ENCODE results near the gene KIAA1217.

Gene KIAA1217

DNA sequence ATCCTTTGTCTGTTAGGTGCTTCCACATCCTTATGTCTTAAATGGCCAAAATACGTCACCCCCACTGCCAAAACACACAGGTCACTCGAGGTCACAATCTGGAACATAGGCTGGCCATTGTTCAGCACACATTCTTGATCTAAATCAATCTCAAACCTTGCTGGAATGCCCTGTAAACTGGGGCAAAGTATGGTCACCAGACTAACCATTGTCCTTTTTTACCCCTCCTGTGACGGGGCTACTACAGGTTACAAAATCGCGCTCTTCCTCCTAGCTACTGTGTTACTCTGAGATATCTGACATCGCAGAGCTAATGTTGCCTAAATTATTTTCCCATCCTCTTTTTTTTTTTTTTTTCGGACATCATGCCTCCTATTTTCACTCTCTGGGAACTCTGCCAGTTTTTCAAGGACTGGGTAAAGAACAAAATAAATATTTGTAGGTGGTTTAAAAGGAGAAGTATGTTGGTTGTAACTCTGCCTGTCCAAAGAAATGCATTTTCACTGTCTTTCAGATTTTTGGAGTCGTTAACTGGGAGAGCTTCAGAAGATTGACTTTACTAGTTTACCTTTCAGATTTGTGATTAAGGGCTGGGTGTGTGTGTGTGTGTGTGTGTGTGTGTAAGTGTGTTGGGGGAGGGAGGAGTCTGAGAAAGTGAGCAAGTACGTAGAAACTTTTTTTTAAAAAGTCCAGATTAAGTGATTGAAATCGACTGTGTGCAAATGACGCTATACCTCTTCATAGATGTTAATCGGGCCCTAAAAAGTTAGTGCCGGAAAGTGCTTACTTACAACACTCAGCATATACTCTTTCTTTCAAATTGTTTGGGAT, 942 bp upstream of the KIAA1217 start:
- DNase-seq: no peak

- no peak for DNase-seq
Measured at GRCh38 chr10:24209432-24209771, 464 bp downstream of the KIAA1217 start.

DNA sequence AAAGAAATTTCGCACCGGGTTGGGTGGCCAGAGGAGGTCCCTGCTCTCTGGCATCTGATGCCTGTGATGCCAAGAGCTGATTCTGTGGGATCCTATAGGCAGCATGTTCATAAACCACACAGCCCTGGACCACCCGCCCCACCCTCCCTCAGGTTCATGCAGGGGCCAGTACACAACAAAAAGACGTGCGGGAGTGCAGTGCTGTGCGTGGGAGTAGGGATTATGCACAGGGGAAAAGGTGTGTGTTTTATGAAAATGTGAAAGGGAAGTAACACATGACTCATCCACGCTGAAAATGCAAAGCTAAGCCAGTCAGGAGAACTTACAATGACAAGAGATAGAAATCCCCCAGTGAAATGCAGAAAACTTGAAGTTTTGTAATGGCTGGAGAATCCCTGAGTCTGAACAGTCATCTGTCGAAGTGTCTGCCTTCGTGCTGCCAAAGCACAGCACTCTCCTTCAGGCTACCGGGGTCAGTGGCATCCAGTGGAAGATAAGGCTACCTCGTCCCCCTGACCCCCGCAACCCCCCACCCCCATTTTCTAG, 1.1 kb downstream of the KIAA1217 start:
- DNase-seq: peak in 1 of 2 experiments; percentile 10

DNA sequence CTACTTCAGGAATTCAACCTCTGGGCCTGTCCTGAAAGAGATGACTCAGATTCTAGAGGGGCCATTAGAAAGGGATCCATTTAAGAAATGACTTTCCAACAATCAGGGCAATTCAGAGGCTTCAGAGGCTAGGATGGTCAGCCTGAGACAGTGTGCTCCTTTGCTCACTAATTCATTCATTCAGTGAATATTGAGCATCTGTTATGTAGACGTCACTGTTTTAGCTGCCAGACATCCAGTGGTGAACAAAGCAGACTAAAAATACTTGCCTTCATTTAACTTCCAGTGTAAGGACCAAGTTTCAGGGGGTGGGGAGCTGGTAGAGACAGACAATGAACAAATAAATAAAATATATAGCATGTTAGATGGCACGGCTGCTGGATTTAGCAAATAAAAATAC, 1.6 kb downstream of the KIAA1217 start:
- DNase-seq: no peak

- no peak for DNase-seq
Measured at GRCh38 chr10:24213266-24213665, 4.3 kb downstream of the KIAA1217 start.

DNA sequence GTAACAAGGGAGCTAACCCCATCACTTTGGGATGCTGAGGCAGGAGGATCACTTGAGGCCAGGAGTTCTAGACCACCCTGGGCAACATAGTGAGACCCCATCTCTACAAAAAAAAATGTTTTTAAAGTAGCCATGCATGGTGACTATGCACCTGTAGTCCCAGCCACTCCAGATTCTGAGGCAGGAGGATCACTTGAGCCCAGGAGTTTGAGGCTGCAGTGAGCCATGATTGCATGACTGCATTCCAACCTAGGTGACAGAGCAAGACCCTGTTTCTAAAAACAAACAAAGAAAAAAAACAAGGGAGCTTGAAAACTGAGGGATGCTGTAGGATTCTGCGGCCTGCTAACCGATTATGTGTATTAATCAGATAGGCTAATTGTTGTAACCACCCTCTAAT, 4.9 kb downstream of the KIAA1217 start:
- no peak for DNase-seq

- no peak for DNase-seq
Measured at GRCh38 chr10:24214762-24215161, 5.8 kb downstream of the KIAA1217 start.

DNA sequence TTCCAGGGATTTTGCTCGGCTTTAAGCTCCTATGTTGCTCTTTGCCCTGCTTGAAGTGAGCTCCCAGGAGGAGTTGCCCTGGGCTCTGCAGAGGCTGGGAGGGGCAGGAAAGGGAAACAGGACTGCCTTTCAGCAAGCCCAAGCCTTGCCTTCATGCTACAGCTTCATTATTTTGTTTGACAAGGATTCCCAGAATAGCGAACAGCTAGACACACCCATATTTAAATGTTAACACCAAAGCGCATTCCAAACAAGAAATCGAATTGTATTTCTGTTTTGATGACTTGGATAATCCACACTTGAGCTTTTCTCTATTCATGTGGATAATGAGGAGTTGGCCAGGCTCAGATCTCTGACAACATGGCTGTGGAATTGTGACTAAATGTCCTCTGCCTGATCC, 6.3 kb downstream of the KIAA1217 start:
- no peak for DNase-seq

GRCh38 chr10:24215603-24216002, 6.7 kb downstream of the KIAA1217 start:
- no peak for DNase-seq

GRCh38 chr10:24219963-24220362, 11.0 kb downstream of the KIAA1217 start:
- peak; percentile 14 to 20 for DNase-seq

GRCh38 chr10:24223341-24223740, 14.4 kb downstream of the KIAA1217 start:
- no peak for DNase-seq

DNA sequence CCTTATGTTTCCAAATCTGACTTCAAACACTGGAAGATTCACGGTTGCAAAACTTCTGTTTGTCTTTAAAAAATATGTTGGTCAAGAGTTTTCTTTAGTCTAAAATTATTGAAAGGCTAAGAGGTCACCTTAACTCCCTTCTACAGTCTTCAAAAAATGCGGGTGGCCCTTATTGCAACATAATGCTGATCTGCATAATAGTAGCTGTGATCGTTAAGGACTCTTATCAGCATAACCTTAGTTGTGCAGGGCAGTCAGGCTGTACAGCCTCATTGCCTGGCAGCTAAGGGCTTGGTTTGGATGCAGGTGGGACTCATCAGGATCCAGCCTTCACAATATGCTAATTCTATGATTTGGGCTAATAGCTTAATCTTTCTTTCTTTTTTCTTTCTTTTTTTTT, 15.0 kb downstream of the KIAA1217 start:
- no peak for DNase-seq

DNA sequence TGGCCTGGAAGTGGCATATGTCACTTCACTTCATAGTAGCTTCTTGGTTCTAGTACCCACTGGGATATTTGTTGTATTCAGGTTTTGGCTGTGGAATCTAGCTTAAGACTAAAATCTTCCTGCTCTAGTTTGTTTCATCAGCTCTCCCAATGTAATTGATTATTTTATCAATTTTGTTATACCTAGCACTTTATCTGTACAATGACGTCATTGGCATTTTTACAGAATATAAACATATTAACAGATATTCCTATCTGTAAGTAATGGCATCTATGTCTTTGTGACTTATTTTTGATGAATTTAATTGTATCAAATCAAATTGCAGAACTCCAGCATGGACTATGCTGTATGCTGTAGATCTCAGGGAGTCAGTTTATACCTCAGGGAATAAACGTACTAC, 19.7 kb downstream of the KIAA1217 start:
- no peak for DNase-seq

DNA sequence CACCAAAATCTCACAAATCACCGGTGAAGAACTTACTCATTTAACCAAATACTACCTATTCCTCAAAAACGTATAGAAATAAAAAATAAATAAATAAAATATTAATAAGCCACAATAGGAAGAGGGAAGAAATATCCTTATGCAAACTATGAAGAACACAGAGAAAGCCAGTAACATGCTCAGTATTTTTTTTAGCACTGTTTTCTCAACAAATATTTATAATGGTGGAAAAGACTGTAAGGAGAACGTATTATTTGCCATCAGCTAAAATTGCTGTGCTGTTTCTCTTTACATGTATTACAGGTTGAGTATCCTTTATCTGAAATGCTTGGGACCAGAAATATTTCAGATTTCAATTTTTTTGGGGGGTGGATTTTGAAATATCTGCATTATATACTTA, 21.0 kb downstream of the KIAA1217 start:
- DNase-seq: no peak

- DNase-seq: no peak
Measured at GRCh38 chr10:24231200-24231599, 22.3 kb downstream of the KIAA1217 start.

- no peak for DNase-seq
Measured at GRCh38 chr10:24234784-24235183, 25.8 kb downstream of the KIAA1217 start.

GRCh38 chr10:24235471-24235870, 26.5 kb downstream of the KIAA1217 start:
- DNase-seq: no peak

- DNase-seq: no peak
Measured at GRCh38 chr10:24237801-24238395, 29.0 kb downstream of the KIAA1217 start.

DNA sequence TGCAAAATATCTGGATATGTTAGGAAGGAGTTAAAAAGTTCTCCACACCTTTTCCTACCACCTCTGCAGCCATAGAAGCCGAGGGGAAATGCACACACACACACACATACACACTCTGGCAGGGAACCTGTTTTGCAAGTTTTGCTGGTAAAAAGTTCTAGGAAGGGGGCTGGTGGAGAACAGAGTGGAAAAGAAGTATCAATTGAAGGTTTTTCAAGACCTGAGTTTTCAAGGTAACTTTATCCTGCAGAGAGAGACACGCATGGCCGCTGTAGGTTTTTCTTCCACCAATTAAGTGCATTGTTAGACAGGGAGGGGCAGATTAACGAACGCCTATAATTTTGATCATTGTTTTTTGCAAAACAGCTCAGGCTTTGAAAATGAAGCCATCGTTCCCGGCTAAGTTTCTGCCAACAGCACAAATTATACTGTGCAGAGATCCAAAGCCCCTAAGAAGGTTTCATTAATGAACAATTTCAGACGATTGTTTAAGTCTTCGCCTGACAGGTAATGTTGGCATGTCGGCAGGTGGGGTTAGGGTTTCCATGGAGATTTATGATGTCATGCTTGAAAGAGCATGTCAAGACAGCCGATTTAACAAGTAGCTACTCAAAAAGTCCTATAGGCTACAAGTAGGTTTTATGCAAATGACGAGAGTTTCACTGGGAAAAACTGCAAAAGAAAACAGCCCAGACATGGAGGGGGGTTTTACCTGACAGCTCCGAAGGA, 29.7 kb downstream of the KIAA1217 start:
- no peak for DNase-seq

DNA sequence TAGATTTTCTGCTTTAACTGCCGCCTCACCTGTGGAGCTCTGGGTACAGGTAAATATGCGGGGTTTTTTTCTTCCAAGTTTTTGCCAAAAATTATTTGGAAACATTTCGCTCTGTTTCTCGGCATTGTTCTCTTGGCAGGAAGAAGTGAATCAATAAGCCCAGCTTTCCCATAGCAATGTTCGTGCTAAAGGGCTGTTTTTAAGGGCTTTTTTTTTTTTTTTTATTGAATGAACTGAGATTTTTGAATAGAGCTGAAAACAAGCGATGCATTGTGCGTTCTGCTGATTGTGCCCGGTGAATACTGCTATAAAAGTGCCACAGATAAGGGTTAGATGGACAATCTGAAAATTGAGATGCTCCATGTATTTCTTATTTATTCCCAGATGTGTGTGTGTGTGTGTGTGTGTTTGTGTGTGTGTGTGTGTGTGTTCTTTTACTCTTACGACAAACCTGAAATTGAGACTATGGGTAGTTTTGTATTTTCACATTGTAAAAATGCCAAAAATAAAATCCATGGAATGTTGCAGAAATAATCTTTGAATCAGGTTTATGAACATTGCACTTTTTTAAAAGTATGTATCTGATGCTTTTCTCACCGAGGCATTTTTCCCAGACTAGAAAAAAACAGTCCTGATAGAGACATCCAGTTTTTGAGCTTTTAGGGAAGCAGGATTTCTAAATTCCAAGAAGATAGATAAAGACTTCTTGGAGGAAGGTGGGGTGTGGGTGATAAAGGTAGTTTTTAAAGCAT, 30.5 kb downstream of the KIAA1217 start:
- DNase-seq: no peak

- no peak for DNase-seq
Measured at GRCh38 chr10:24240041-24240751, 31.3 kb downstream of the KIAA1217 start.

GRCh38 chr10:24241536-24242040, 32.6 kb downstream of the KIAA1217 start:
- DNase-seq: no peak
